GM21390 (cell line): ENCODE measurements around the gene LRRC51.

Experiments used
- ATAC-seq: cut with Tn5 transposase; IDR thresholded peaks from one replicate; pipeline ENCODE4 v1.9.1; 2021; ENCODE audit not compliant: unreplicated experiment

Gene LRRC51

DNA sequence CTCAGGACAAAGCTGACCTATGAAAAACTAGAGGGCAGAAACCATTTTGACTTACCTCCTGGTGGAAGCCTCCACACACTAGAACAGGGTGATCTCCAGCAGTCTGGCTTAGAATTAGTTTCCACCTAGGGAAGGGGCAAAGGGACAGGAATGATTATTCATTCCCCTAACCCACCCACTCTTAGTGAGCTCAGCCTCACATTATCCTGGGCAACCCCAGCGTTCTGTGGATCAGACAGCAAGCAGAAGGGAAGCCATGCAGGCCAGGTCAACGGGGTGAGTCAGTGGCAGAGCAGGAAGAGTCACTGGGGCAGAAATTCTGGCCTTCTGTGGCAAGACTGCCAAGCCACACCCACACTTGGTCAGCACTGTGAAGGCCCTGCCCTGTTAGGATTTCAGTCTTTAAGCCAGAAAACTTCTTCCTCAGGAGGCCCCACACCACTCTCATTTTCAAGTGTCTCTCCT, 10.8 kb upstream of the LRRC51 start:
- no peak for ATAC-seq

DNA sequence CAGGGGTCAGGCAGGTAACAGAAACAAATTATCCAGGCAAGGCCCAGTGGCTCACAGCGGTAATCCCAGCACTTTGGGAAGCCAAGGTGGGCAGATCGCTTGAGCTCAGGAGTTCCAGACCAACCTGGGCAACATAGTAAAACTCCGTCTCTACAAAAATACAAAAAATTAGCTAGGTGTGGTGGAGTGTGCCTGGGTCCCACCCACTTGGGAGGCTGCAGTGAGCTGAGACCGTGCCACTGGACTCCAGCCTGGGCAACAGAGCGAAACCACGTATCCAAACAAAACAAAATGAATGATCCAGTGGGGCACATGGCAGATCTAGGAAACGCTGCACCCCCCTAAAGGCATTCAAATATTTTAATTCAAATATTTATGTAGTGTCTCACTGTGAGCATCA, 10.2 kb upstream of the LRRC51 start:
- ATAC-seq, result no peak

DNA sequence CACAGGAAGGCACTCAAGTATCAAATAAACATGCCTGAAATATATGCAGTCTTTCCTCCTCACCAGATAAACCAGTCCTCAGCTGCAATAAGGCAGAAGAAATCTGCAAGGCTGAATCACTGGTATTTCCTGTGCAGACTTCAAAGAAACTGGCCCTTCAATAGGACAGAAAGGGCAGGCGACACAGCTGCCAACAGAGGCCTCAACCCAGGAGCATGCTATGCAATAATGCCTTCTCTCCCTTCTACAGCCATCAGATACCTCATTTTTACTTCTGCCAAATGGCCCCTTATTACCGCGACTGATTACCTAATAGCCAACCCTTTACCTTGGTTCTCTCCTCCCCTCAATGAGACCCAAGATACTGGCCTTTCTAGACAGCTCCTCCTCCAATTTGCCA, 8.3 kb upstream of the LRRC51 start:
- no peak for ATAC-seq

- no peak for ATAC-seq
Measured at GRCh38 chr11:72075109-72075508, 5.5 kb upstream of the LRRC51 start.

DNA sequence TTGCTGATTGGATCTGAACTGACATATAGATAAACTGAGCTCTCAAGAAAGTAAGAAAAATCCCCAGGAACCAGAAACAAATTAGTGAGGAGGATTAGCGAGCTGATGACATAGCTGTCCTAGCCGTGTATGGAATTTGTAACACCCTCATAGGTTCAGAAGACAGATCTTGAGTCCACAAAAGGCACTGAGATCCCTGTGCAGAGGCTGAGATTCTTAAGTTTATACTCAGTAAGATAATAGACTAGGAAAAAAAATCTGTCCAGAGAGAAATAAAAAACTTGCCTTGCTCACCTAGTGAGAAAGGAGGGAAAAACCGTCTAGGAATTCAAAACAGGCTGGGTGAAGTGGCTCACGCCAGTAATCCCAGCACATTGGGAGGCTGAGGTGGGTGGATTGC, 4.9 kb upstream of the LRRC51 start:
- ATAC-seq, result no peak

- no peak for ATAC-seq
Measured at GRCh38 chr11:72078477-72078876, 2.2 kb upstream of the LRRC51 start.

DNA sequence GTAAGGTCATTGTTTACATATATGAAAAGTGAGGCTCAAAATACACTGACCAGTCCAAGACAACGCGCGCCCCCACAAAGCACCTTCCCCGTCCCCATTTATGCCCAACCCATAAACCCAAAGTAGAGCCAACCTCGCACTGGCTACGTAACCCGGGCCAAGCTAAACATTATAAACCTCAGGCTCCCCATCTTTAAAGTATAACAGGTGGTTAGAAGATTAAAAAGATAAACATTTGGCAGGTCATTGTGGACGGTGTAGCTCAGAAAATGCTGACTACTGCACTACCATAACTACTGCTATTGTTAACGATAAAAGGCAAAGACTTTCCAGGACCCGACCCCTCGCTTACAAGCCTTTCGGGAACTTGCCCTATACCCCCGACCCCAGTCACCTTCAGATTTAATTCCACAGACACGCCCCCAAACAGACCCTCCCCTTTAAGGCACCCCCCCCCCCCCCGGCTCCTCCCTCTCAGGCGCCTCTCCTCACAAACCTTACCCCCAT, 778 bp upstream of the LRRC51 start:
- no peak for ATAC-seq

DNA sequence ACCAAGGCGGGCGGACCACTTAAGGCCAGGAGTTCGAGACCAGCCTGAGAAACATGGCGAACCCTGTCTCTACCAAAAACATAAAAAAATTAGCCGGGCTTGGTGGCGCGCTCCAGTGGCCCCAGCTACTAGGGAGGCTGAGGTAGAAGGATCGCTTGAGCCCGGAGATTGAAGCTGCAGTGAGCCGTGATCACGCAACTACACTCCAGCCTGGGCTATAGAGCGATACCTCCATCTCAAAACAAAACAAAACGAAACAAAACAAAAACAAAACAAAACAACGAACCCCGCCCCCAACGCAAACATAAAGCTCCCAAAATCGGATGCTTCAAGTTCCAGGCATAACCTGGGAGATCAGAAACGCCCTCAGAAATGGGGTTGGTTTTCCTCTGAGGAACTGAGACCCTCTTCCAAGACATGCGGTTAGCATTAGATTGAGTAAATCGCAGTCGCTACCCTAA, 564 bp downstream of the LRRC51 start:
- no peak for ATAC-seq

GRCh38 chr11:72081821-72082453, 1.3 kb downstream of the LRRC51 start:
- ATAC-seq, result no peak

DNA sequence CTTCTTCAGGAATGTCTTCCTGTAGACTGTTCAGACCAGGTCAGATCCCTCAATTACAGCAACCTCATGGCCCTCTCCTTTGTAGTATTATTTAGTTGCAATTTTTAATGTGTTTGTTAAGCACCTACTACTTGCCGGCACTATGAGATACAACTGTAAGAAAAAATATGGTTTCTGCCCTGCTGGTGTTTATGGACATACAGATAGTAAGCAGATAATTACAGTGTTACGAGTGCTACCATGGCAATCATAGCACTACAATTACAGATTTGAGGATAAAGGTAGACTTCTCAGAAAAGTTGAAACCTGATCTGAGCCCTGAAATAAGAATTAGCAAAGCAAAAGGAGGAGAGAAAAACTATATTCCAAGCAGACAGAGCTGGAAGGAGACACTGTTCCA, 2.8 kb downstream of the LRRC51 start:
- ATAC-seq, result no peak

DNA sequence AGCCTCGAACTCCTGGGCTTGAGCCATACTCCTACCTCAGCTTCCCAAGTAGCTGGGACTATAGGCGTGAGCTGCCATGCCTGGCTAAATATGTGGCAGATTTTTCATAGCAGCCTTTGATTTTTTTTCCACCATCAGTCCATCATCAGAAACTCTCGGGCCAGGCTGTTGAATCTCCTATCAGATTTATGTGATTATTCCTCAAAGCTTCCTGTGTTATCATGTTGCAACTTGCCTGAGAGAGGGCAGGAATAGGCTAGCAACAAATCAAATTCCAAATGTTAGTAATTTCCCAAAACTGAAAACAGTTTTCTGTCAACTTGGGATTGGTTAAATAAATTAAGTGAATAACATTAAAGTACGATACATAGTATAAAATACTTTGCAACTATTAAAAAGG, 3.4 kb downstream of the LRRC51 start:
- ATAC-seq, result no peak

- ATAC-seq, result no peak
Measured at GRCh38 chr11:72084965-72085364, 4.3 kb downstream of the LRRC51 start.

DNA sequence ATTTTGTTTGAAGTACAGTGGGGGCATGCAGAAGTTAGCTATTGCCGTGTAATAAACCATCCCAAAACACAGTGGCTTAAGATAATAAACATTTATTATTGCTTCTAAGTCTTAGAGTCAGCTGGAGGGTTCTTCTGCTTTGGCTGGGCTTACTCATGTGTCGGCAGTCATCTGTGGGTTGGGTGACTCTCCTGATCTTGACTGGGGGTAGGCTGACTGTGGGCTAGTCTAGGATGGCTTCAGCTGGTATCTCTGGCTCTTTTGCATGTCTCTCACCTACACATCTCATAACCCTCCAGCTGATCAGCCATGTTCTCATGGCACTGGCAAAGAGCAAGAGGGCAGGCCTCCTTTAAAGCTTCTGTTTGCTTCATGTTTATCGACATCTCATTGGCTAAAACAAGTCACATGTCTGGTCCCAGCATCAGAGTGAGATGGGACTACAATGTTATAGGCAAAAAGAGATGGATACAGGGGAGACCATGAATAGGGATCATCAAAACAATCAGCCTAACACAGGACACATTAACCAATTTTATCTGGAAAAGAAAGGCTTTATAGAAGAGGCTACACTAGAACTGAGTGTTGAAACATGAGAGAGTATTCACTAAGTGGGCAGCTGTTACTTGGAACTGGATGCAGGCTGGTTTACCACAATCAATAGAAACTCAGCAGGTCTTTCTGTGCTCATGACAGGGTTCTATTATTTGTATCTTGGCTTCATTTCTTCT, 5.1 kb downstream of the LRRC51 start:
- ATAC-seq, result no peak

DNA sequence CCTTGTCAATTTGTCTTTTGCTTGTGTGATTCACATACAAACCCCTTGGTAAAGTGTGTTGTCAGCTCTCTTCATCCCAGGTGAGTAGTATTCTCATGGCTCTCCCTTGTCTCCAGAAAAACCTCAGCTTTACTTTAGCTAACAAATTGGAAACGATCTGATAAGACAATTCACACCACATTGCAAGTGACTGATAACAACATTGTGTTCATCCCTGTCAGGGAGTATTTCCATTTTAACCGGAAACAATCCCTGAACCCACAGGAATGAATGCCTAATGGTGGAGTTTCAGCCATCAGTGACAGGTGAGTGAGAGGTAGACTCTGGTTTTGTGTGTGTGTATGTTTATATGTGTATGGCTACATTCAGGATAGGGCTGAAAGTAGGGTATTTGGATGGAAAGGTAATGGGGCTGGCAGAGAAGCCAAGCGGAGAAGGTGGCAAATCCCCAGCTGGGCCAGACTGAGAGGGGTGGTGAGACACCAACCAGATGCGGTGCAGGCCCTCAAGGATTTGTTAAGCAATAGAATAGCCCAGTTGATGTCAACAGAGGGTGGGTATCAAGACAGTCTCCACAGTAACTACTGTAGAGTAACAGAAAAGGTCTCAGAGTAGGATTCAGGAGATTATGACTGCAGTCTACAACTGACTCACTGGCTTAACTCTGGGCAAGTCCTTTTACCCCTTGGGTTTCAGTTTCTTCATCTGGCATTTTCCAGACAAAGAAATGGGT, 7.6 kb downstream of the LRRC51 start:
- ATAC-seq, result no peak

DNA sequence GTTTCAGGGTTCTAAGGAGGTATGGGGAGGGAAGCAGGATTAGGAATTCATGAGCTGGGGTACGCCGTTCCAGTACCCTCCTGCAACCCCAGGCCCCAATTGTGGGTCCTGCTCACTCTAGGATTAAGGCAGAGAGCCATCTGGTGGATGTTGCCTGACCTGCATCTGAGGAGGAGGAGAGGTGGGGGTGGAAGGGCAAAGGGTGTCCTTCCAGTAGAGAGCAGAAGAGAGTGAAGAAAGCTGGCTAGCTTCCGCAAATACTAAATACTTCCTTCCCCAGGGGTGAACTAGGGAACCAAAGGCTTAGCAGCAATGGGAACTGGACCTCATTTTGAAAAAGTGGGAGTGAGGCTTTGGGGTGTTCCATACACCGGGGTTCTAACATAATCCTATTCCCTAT, 10.6 kb downstream of the LRRC51 start:
- no peak for ATAC-seq

- ATAC-seq, result no peak
Measured at GRCh38 chr11:72098741-72099140, 18.1 kb downstream of the LRRC51 start.

GRCh38 chr11:72100009-72100408, 19.4 kb downstream of the LRRC51 start:
- no peak for ATAC-seq

GRCh38 chr11:72100462-72100861, 19.8 kb downstream of the LRRC51 start:
- ATAC-seq, result no peak

GRCh38 chr11:72102162-72102561, 21.5 kb downstream of the LRRC51 start:
- ATAC-seq, result no peak

DNA sequence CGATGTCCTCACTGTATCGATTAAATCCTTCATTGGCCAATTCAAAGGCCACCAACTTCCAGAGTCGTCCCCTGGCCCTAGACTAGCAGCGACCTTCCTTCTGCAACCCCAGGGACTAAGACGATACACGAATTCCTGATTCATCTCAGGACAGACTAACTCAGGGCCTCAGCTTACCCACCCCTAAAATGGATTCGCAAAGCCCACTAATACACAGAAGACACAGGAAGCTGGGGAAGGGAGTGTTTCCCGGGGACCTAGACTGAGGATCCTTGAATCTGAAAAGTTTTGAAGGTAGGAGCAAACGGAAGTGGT, 21.9 kb downstream of the LRRC51 start:
- no peak for ATAC-seq

DNA sequence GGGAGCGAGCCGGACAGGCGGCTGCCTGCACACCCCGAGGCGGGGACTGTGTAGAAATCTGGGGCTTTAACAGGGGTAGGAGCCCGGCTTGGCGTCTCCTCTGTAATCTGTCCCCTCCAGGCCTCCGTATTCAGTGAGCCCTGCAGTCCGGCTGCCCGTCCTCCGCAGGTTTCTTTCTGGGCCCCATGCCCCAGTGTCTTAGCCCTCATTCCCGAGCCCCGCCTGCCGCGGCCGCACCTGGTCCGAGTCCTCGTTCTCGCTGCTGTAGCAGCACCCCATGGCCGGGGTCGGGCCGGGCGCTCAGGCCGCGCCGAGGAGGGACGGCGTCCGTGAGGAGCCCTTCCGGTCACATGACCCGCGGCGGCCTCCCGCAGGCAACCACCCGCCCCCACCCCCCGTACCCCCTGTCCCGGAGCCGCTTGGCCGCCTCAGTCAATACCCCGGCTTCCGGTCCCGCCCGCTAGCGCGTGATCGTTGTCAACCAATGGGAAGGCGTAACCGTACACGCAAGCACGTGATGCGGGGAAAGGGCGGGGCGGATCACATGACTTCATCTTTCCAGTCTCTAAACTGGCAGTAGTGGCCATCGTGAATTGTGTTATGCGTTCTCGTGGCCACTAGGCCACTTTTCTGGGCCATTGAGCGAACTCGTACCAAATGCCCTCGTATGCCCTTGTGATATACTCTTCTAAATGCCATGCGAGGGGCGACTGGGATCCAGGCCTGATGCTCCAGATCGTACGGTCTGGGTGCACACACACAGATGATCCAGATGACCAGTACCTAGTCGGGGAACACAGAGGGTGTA, 22.5 kb downstream of the LRRC51 start, which contains the start of gene LAMTOR1:
LAMTOR1 (minus strand) TSS at position 352 of the 808 bp plus-strand sequence; CDS start at position 279, 73 bp downstream.
- peak; percentile 78 for ATAC-seq
